Measurements from ENCODE around the gene FCER2.

The FCER2 gene

DNA sequence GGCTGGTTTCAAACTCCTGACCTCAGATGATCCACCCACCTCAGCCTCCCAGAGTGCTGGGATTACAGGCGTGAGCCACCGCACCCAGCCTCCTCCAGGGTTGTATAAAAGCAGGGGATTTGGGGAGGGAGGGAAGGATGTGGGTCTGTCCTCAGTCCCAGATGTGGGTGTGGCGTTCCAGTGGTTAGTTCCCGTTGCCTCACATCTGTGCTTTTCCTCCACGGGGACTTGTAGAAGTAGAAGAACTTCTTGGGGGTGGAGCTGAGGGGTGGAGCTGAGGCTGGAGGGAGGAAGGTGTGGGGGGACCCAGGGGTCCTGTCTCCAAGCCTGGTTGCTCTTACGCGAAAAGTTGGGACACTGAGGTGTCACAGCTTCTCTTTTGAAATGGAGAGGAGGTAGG, 25.6 kb downstream of the FCER2 start:
- DNase-seq: no peak

DNA sequence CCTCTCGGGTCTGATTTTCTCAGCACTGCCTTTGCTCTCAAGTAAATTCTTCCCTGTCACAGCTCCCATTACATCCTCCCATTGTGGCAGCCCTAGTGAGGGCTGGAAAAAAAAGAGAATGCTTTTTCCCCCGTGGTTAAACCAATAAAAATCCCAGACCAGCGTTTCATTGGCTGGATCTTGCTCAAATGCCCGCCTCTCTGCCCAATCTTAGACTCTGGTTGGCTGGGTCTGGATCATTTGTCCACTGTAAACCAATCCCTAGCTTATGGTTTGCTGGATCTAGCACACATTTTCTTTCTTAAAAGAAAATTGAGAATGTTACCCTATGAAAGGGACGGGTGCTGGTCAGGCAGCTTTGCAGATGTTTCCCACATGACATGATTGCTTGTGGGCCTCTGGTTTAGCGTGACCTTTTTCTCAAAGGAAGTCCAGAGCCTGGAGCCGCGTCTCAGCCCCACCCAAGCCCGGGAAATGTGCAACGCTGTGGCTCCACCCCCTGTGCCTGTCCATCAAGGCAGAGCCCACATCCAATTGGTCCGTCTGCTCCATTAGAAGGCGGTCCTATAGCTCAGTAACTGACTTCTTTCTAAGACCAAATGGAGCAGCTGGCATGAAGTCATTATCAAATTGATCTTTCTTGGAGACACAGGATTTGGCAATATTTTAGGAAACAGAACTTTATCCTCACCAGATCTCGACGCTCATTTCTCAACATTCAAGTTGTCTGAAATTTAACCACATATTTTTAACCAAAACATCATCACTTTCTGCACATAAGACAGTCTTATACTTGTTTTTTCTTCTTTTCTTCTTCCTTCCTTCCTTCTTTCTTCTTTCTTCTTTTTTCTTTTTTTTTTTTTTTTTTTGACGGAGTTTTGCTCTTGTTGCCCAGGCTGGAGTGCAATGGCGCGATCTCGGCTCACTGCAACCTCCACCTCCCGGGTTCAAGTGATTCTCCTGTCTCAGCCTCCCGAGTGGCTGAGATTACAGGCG, 27.6 kb downstream of the FCER2 start:
- DNase-seq: no peak

DNA sequence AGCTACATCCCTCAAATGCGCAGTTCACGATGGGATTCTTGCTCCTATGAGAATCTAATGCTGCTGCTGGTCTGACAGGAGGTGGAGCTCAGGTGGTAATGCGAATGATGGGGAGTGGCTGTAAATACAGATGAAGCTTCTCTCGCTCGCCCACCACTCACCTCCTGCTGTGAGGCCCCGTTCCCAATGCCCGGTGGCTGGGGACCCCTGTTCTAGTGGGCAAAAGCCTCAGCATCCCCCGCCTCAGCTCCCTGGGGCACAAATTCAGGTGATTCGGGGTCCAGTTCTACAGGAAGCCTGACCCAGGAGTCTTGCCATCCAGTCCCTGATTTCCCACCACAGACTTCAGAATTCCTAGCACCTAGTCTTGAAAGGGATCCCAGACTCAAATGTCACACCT, 29.4 kb downstream of the FCER2 start:
- no peak for DNase-seq

DNA sequence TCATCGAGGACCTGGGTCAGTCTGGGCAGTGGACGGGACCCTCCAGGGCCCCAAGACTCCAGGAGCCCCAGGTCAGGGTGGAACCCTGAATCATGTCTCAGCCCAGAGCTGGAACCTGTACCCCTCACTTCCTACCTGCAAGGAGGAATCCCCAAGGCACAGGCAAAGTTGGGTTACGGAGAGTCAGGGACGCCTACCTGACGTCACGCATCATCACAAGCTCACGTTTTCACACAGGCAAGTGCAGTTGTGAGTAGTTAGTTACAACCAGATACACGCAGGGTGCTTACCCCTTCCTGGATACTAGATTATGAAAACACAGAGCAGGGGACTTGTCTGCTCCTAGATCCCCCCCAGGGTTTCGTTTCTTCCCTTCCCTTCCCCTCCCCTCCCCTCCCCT, 31.1 kb downstream of the FCER2 start:
- no peak for DNase-seq

DNA sequence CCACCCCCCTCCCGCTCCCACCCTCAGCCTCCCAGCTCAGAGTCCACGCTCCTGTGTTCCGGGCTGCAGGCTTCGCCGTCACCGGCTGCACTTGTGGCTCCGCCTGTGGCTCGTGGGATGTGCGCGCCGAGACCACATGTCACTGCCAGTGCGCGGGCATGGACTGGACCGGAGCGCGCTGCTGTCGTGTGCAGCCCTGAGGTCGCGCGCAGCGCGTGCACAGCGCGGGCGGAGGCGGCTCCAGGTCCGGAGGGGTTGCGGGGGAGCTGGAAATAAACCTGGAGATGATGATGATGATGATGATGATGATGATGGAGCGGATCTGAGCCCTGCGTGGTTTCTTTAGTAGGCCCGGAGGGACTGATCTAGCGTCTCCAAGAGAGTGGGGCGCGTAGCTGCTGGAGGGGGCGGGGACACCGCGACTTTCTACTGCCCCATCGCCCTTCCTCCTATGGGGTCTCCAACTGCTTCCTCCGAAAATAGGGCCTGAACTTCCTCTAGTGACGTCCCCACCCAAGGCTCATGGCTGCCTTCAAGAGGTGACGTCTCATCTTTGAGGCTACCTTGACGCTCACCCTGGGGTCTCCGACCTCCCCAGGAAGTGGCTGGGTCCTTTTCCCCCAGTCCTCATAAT, 31.7 kb downstream of the FCER2 start:
- DNase-seq: no peak

DNA sequence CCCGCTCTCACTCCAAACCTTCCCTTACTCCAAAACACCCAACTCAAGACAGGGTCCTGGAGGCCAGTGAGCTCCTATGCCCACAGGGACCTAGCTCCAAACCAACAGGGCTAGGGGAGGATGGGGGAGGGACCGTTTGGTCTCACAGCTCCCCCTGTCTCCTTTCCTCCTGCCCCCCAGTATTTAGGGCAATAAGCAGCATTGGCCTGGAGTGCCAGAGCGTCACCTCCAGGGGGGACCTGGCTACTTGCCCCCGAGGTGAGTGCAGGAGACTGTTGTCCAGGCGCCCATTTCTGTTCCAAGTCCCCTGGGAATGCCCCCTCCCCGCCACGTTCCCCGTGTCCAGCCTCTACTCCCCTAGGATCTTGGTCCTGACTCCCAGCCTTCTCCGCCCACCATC, 32.3 kb downstream of the FCER2 start:
- DNase-seq: no peak

DNA sequence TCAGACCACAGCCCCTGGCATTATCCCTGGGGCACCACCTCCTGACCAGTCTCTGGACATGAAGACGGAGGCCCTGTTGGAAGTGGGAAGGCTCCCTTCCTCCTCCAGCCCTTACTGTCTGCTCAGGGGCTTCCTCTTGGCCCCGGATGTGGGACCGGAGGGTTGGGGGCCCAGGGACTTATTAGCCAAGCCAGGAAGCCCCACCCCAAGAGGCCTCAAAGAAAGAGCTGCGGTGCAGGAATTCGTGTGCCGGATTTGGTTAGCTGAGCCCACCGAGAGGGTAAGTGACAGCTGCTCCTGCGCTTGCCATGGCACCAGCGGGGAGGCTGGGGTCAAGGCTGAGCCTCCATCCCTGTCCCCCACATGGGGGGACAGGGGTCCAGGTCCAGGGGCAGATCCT, 33.1 kb downstream of the FCER2 start, which contains the start of gene RETN:
RETN (plus strand) TSS at position 208 of the 400 bp plus-strand sequence. CDS start 278 bp downstream, outside the sequence.
- DNase-seq: no peak

DNA sequence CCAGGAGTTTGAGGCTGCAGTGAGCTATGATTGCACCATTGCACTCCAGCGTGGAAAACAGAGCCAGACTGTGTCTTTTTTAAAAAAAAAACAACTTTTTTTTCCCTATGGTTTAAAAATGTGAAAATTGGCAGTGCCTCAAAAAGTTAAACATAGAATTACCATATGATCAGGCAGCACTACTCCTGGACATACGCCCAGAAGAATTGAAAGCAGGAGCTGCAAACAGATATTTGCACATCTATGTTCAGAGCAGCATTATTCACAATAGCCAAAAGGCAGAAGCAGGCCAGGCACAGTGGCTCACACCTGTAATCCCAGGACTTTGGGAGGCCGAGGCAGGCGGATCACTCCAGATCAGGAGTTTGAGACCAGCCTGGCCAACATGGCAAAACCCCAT, 36.9 kb downstream of the FCER2 start:
- DNase-seq: no peak

DNA sequence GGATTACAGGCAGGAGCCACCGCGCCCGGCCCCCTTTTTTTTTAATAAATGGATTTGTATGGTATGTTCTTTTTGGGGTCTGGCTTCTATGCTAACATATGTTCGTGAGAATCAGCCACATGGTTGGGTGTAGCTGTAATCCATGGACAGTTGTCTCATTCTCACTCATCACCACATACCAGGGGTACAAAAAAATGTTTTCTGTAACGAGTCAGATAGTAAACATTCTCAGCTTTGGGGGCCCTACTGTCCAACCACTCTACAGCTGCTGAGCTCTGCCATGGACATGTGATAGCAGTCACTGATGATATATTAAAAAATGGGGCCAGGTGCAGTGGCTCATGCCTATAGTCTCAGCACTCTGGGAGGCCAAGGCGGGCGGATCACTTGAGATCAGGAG, 38.2 kb downstream of the FCER2 start:
- DNase-seq: no peak

DNA sequence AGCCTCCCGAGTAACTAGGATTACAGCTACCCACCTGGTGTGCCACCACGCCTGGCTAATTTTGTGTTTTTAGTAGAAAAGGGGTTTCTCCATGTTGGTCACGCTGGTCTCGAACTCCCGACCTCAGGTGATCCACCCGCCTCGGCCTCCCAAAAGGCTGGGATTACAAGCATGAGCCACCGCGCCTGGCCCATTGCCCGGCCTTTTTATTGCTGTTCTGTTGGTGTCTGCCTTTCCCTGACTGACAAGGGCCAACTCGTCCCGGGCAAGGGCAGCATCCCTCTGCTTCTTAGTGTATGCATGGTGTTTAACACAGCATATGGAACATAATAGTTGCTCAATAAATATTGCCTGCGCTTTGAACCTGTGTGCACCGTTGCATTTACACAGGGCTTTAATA, 39.3 kb downstream of the FCER2 start:
- DNase-seq: no peak

DNA sequence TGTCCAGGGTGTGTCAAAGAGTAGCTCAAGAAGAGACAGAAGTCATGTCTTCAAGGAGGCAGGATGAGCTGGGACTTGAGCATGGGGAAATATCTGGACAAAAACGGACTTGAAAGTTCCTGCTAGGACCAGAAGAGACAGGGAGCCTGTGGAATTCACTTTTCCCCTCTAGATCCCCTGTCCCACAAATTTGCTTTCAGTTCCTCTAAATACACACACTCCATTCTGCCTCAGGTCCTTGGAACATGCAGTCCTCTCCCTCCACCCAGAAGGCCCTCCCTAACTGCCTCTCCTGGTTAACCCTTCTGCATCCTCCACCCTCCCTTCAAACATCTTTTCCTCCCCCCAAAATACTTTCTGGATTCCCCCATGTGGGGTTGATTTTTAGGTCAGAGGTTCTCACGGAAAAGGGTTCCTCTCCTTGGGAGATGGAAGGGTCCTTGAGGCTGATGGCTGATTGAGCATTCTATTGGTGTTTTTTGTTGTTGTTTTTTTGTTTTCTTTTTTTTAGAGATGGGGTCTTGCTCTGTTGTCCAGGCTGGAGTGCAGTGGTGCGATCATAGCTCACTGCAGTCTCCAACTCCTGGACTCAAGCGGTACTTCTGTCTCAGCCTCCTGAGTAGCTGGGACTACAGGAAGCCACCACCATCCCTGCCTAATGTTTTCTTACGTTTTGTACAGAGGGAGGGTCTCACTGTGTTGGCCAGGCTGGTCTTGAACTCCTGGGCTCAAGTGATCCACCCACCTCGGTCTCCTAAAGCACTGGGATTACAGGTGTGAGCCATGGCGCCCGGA, 40.0 kb downstream of the FCER2 start:
- no peak for DNase-seq

DNA sequence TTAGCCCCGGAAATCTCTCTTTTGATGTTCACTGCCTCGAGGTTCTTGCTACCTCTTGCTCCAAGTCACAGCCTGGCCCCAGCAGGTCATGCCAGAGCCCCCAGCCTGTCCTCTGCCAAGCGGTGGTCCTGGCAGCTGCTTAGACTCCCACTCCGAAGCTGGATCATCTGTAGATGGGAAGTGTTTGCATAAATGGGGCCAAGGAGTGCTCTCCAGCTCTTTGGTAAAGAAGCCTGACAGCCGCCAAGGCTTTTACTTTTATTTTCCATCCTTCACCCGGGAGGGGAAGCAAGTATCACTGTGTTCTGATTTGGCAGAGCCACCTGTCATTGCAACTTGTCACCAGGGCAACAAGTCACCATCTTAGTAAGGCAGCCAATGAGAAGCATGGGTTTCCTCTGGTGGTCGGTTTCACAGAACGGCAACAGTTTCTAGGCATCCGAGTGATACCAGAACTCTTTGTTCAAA, 43.7 kb downstream of the FCER2 start:
- no peak for DNase-seq

DNA sequence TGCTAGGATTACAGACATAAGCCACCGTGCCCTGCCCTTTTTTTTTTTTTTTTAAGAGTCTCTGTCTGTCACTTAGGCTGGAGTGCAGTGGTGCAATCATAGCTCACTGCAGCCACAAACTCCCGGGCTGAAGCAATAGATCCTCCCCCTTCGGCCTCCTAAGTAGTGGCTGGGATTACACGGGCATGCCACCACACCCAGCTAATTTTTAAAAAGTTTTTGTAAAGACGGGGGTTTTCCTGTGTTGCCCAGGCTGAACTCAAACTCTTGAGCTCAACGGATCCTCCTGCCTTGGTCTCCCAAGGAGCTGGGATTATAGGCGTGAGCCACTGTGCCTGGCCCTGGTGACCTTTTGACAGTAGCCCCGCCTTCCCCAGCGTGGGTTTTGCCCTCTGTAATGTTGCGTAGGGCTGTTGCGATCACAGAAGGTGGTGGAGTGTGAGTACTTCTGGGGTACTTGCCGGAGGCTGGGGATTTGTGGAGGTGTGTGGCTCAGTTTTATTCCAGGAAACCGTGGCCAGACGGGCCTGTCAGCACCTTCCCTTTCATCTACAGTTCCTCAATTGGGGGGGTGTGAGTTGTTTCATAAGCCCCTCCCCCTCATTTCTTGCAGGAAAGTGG, 44.7 kb downstream of the FCER2 start:
- DNase-seq: no peak

DNA sequence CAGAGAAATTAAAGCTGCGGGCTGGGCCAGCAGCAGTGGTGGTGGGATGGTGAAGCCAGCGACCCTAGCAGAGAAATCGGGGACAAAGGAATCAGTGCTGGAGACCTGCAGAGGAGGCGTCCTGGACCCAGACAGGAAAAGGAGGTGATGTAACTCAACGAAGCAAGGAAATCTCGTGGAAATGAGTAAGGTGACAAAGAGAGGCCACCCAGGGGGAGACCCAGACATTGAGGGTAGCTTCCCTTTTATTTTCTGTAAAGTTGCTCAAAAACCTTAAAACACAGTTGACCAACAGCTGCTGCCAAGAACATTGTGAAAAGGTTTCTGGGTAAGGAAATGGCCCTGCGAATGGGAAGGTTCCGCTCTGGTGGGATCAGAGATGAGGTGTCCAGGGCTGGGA, 46.4 kb downstream of the FCER2 start:
- DNase-seq: no peak

DNA sequence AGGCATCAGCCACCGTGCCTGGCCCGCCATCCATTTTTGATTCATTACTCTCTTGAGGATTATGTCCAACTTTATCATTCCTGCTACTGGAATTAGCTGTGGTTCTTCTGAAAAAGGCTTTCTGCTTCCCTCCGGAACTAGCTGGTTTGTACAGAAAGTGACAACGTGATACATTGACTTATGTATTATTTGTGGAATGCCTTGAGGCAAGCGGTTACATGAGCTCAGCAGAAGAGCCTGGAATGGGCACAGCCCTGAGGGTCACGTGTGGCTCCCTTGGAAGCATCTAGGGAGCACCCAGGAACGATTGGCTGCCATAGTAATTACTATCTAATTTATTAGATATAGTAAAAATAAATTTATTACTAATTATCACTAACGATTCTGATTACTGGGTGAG, 47.5 kb downstream of the FCER2 start:
- no peak for DNase-seq

DNA sequence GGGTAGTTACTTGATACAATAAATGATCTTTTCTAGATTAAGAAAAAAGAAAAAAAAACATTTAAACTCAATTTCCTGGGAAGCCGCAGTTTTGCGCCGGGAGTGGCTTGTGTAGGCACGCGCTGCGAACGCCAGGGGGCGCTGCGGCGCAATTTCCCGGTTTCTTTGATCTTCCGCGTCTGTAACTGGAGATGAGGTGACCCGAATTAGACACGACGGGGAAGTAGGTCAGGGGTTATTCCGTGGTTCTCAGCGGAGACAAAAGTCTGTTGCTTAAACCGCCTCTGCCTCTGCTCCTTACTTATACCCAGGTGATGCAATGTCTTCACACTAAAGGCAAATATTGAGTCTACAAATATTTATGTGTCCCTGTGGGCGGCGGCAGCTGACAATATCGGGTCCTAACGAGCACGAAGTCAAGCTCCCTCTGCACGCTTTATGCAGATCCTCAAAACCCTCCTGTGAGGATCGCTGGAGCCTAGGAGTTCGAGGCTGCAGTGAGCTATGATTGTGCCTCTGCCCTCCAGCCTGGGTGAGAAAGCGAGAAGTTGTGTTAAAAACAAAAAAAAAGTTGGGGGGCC, 49.8 kb downstream of the FCER2 start:
- peak; percentile 39 for DNase-seq

DNA sequence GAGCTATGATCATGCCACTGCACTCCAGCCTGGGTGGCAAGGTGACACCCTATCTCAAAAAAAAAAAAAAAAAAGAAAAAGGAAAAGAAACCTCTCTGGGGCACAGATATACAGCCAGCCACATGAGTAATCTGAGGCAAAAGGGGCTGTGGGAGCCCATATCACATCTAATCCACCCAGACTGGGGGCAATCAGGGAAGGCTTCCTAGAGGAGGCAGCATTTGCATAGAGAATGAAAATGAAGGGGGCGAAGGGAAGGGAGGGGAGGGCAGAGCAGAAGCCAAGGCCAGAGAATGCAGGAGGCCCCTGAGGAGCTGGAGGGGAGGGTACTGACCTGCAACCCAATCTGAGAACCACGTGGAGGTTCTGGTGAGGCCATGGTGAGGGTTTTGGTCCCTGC, 51.8 kb downstream of the FCER2 start:
- no peak for DNase-seq

DNA sequence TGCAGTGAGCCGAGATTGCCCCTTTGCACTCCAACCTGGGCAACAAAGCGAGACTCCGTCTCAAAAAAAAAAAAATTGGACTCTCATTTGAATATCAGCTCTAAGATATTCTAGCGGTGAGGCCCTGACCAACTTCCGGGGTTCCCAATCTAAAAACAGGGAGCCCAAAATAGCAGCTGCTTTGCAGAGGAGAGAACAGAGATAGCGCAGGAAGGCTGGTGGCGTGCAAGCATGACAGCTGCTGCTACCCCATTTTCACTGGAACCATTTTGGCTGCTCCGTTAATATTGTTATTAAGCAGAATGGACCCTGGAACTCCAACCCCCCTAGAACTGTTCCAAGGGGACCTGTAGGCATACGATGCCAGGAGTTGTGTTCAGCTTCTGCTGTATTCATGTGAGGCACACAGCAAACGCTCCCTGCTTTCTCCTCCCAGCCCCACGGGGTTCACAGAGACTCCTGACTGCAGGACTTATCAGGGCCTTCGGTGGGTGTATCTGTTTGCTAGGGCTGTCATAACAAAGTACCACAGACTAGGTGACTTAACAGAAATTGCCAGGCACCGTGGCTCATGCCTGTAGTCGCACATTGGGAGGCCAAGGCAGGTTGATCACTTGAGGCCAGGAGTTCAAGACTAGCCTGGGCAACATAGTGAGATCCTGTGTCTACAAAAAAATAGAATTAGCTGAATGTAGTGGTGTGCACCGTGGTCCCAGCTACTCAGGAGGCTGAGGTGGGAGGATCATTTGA, 53.5 kb downstream of the FCER2 start:
- no peak for DNase-seq

DNA sequence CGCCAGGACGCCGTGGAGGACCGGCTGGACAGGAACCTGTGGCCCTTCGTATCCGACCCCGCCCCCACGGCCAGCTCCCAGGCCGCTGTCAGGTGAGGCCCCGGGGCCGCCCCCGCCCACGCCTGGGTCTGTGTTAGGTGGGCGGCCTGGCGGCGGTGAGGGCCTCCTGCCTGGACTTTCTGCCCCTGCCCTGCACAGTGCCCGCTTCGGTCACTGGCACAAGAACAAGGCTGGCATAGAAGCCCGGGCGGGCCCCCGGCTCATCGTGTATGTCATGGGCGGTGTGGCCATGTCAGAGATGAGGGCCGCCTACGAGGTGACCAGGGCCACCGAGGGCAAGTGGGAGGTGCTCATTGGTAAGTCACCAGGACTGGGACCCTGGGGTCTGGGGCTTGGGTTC, 54.8 kb downstream of the FCER2 start:
- DNase-seq: no peak

DNA sequence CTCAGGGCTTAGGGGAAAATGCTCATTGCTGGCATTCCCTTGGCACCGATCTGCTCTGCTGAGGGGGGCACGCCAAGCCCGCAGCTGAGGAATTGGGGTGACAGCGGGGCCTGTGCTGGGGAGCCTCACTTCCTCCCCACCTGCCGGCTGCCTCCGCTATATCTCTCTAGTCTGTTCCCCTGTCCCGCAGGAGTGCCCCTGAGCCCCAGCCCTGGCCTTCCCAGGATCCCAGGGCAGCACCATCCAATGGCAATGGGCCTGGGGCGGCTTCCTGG, 55.6 kb downstream of the FCER2 start:
- no peak for DNase-seq

DNA sequence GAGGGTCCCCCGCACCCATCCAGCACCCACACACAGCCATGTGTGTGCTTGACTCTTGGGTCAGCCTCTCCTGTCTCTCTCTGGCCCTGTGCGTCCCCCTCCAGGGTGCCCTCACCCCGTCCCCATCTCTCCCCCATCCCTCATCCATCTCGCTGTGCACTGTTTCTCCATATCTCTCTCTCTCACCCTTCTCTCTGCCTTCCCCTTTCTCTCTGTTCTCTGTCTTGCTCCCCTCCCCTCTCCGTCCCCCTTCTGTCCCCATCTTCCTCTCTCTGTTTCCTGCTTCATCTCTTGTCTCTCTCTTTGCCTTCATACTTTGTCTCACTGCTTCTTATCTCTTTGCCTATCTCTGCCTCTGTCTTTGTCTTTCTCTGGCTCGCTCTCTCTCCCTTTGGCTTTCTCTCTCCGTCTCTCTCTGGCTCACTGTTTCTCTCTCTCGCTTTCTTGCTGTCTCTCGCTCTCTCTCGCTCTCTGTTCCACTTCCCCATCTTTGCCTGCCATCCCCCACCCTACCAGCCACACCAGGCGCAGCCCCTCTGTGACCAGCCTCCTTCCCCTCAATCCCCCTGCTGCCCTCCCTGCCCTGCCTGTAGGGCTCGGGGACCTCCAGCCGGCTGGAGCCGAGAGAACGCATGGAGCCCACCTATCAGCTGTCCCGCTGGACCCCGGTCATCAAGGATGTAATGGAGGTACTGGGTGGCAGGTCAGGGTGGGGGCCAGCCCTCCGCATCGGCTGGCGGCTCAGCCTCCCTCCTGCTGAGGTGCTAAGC, 56.1 kb downstream of the FCER2 start:
- DNase-seq: no peak
